Sciatic nerve (tissue), 2 donors: ENCODE data around the gene CTSW. TPM values are rescaled to one million over a fixed set of nuclear protein-coding genes. Genes with fewer than 3 reads are reported as not detected.

Experiments used
- ATAC-seq: fragments of 200-7000 bp; cut with Tn5 transposase; one replicate; pipeline ENCODE4 v1.9.1; 2020; ENCODE audit warnings: mild to moderate bottlenecking, moderate library complexity
- DNase-seq: peaks from one replicate; pipeline ENCODE4 v3.0.0-alpha.2; 2020; ENCODE audit warnings: low spot score
- intact Hi-C: fragments of 100-400 bp; cut with DNase I; formaldehyde crosslinking; loops from one replicate; pipeline ENCODE4 v1.14.2; 2022
- total RNA-seq: library from RNA; stranded (reverse); fragmentation: NEBNext Ultra II Directional; extraction: Animal tissue kit (Norgen Biotek cat#: 25700); gene quantifications from one replicate; pipeline ENCODE4 v1.2.1, GENCODE V29; 2021
- donor health status: DM: no; HTN: no; CAD: no.
- donor health status: DM: no; HTN: no; CAD: no.

CTSW gene
- total RNA-seq, 1 donor from 2014 or later, result 2.5 TPM

DNA sequence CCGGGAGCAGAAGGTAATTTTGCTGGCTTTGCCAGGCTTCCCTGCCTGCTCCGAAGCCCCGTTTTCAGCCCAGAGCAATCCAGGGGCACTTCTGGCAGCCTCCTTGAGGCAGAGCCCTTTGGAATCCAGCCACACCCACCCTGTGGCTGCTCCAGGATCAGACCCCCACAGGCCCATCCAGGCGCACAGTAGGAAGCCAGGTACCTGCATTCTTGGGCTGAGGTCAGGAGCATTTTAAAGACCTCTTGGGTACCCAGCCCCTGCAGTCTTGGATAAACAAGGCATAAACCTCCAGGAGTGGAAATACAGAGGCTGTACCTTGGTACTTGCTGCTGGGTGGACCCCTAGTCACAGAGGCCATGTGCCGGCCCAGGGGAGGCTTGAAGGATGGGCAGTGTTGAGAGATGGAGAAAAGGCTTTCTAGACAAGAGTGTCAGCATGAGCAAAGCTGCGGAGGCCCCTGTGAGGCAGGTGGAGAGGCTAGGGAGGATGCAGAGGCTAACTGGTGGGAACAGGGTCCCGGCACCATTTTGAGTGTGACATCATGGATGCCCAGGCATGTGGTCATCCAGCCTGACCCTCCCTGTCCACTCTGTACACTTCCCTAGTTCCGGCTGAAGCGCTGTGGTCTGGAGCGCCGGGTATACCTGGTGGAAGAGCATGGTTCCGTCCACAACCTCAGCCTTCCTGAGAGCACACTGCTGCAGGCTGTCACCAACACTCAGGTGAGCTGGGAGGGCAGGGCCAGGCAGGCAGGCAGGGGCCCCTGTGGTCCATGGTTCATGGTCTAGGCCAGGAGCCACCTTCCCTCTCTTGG, 15.5 kb upstream of the CTSW start:
- ATAC-seq, result no peak
- intact Hi-C loops, result no loop called here
- no peak for DNase-seq

DNA sequence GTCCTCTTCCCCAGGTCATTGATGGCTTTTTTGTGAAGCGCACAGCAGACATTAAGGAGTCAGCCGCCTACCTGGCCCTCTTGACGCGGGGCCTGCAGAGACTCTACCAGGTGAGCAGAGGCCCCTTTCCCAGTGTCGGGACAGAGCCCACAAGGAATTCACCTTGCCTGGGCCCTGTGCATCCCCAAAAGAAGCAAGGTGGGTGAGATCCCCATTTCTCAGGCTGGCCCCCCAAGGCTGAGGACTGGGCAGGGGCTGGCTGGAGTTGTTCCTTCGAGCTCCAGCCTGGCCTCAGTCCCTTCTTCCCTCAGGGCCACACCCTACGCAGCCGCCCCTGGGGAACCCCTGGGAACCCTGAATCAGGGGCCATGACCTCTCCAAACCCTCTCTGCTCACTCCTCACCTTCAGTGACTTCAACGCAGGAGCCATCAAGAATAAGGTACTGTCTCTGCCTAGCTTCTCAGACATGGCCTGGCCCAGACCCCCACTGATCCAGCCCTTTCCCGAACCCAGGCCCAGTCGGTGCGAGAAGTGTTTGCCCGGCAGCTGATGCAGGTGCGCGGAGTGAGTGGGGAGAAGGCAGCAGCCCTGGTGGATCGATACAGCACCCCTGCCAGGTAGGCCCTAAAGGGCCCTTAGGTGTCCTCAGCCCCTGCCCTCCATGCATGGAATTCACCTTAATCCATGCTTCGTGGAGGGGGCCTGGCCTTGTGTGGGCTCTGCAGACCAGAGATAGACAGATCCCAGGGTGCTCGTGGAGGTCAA, 14.7 kb upstream of the CTSW start:
- intact Hi-C loops, result no loop called here
- no peak for ATAC-seq
- no peak for DNase-seq

DNA sequence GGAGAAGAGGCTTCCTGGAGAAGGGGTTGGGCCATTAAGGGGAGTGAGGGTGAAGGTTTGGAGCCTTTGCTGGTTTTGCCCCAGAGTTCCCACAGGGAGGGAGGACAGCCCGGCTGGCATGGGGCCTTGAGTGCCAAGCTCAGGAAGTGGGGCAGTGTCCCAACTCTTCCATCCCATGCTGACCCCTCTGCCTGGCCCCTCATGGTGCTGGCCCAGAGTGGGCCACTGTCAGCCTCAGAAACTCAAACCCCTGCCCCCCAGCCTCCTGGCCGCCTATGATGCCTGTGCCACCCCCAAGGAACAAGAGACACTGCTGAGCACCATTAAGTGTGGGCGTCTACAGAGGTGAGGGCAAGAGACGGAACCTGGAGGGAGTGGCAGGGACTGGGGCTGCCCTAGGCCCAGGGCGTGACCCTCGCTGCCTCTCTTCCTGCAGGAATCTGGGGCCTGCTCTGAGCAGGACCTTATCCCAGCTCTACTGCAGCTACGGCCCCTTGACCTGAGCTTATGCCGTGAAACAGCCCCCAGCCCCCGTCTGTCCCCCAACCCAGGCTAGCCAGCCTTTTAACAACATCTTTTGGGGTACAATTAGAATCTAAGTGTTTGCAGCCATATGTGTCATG, 14.0 kb upstream of the CTSW start:
- no peak for ATAC-seq
- intact Hi-C loops, result no loop called here

GRCh38 chr11:65866509-65867283, 12.9 kb upstream of the CTSW start:
- intact Hi-C loops, result no loop called here
- ATAC-seq (no peak), DNase-seq (no peak)

More for the DNA sequence above, 14.0 kb upstream of the CTSW start:
- no peak for DNase-seq

- intact Hi-C loops, result no loop called here
- peak; percentile 63 for DNase-seq
- ATAC-seq, result no peak
These were observed 12.2 kb upstream of the CTSW start for GRCh38 chr11:65867284-65868071.

DNA sequence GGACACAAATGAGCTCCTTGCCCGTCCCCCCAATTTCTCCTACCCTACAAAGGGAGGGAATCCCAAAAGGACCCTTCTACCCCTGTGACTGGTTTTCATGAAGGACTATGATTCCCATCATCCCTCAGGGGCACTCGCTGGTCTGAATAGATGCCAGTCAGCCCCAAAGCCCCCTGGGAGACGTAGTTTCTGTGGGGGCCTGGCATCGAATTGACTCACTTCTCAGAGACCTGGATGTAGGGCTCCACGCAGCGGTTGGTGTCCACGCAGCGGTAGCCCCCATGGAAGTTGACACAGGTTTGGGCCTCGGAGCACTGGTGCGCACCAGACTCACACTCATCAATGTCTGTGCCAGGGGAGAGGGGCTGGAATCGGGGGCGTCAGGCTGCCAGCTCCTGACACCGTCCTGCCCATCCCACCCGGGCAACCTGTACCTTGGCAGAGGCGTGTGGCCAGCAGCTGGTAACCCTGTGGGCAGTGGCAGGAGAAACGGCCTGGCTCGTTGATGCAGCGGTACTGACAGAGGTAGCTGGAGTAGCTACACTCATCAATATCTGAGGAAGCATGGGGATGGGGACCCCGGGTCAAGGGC, 11.5 kb upstream of the CTSW start:
- peak; percentile 61 for DNase-seq
- no peak for ATAC-seq
- intact Hi-C loops, result no loop called here

DNA sequence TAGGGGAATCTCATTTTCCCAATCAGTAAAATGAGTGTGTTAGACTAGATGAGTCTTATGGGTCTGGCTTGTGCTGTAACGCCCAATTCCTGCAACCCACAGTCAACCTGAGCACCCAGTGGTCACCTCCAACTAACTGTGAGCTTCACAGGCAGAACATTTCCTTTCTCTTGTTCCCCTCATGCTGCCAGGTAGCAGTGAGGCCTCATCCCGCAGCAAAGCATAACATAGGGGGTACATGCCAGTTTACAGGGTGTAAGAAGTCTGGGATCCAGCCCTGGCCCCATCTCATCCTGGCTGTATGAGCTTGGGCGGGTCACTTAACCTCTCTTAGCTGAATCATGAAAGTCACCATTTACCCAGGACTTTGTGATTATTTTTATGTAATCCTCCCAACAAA, 10.7 kb upstream of the CTSW start:
- intact Hi-C loops, result no loop called here
- DNase-seq (no peak), ATAC-seq (no peak)

GRCh38 chr11:65869643-65870306, 9.9 kb upstream of the CTSW start:
- intact Hi-C loops, result no loop called here
- ATAC-seq (no peak), DNase-seq (peak; percentile 55)

DNA sequence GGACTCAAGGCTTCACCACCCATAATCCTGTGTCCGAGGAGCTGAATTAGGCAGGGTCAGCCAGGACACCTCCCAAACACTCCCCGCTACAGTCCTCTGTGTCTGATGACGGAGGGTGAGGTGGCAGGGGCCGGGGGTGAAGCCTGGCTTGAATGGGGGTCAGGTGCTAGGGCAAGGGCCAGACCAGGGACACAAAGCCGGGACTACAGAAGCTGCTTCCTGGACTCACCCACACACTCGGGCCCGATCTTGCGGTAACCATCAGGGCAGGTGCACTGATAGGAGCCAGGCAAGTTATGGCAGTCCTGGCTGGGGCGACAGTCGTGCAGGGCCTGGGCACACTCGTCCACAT, 9.4 kb upstream of the CTSW start:
- intact Hi-C loops, result no loop called here
- DNase-seq, result no peak

DNA sequence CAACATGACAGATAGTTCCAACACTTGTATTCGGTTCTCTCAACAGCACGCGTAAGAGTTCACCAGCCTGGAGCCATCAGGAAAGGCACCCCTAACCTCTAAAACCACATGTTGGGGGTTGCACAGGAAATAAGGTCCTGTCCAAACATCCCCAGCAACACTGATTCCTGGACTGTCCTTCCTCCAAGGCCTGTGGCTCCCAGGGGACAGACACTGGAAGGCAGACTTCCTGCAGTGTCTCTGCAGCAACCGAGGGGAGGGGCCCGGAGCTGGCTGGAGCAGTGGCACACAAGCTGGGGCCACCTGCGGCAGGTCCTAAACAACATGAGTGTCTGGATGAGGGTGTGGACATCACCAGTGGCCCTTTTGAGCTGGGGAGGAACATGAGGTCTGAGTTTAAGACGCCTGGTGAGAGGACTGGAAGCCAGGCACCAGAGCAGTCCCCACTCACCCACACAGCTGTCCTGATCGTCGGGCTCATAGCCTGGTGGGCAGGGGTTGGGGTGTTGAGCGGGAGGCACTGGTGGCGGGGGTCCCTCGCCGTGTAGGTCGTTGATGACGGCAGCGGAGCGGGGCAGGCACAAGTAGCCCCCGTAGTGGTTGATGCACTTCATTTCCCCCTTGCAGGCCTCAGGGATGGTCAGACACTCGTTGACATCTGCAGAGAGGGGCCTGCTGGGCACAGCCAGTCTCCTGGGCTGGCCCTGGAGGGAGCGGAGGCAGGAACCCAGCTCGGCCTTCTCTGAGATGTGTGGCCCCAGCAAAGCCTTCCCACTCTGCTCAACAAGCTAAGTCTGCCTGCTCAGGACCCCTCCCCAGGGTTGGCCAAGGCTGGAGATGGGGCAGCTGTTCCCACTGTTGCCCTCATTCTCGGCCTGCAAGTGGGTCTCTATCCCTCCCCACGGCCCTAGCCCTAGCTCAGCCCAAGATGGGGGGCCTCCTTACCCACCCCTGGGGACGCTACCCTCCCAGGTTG, 8.6 kb upstream of the CTSW start:
- DNase-seq, result no peak
- intact Hi-C loops, result no loop called here
- ATAC-seq, result no peak

More for the DNA sequence above, 9.4 kb upstream of the CTSW start:
- no peak for ATAC-seq

DNA sequence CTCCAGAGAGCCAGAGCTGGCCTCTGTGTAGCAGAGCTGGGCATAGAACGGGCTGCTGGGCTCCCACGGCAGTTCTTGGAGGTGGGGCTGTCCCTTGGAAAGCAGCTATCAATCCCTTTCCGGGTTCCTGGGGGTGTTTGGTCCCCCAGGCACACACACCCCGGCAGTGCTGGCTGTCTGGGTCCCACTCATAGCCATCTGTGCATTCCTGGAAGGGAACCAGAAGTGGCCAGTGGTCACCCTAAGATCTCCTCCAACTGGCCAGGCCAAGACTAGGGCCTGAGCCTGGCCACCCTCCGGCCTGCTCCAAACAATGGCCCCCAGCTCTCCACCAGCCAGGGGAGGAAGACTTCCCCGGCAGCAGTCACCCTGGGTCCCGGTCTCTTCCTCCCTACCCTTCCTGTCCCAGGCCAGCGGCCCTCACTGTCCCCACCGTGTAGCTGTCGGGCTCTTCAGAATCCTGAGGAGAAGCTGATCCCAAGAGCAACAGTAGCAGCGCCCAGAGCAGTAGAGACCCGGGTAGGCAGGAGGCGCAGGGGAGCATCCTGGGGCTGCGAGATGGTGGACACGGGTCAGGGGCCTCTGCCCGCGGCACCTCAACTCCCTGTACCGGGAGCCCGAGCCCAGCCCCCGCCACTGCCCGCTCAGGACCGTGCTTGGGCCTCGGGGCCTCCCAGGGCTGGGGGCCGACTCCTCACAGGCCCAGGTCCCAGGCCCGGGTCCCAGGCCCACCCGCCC, 7.7 kb upstream of the CTSW start:
- intact Hi-C loops, result no loop called here
- DNase-seq, result no peak
- ATAC-seq, result peak; percentile 0

GRCh38 chr11:65872586-65873317, 6.9 kb upstream of the CTSW start, which contains the start of gene EFEMP2:
TSS of gene EFEMP2 (minus strand) at chr11:65872800. CDS start at chr11:65872354, 446 bp downstream.
- ATAC-seq (peak; percentile 41), DNase-seq (no peak)
- intact Hi-C loops, result no loop called here

- peak; percentile 98 for ATAC-seq
- peak; percentile 97 for DNase-seq
- intact Hi-C loops, result no loop called here
These were observed 6.1 kb upstream of the CTSW start for GRCh38 chr11:65873318-65874156.

- ATAC-seq (no peak), DNase-seq (no peak)
- intact Hi-C loops, result loop anchor here (10.0 kb wide), 1 partner anchor 105 kb away; no protein-coding TSS in a partner anchor
These were observed 390 bp downstream of the CTSW start for GRCh38 chr11:65880027-65880426.
